ENCODE results near the gene DIAPH3. TPM values are rescaled to one million over a fixed set of nuclear protein-coding genes. Genes with fewer than 3 reads are reported as not detected.

DIAPH3 gene
- total and polyA plus RNA-seq, 8 donors = 3.3 to 19.1 (median 10.6) TPM

DNA sequence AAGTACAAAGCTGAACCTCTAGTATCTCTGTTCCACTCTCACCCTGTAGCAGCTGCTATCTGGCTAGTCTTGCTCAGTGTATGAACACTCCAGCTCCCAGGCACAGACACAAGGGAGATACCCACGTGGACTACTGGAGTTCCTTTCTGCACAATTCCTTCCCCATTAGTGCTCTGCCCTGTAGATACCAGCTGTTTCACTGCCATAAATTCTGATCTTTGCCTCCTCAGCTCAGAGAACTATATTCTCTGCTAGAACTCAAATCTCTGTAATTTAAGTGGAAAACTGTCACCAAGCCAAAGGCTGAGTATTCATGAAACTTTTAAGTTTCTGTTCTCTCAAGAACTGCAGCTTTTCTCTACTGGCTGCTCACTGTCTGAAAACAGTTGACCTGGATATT, 273.7 kb downstream of the DIAPH3 start:
- H3K4me1 ChIP-seq = no peaks in the 10 kb centered on the region
- peak in 2 of 4 donors; percentile 20 to 29 for DNase-seq
- no peak overlapping the region for H3K4me3 ChIP-seq
- intact Hi-C loops (cut with DNase I) = no loop called here
- no peaks in the 10 kb centered on the region for H3K27me3 ChIP-seq
- H3K27ac ChIP-seq = no peak overlapping the region
- no peak for ATAC-seq
- no peaks in the 10 kb centered on the region for H3K9me3 ChIP-seq
- no peak for TF ChIP-seq CTCF (IDR thresholded peaks at IDR 0.05)
- H3K36me3 ChIP-seq = no peaks in the 10 kb centered on the region

GRCh38 chr13:59888408-59888807, 275.3 kb downstream of the DIAPH3 start:
- no peak for DNase-seq
- Histone ChIP-seq H3K4me1 (no peaks in the 10 kb centered on the region), H3K27me3 (no peaks in the 10 kb centered on the region), H3K4me3 (no peak overlapping the region), H3K36me3 (no peaks in the 10 kb centered on the region), H3K27ac (no peak overlapping the region), H3K9me3 (no peaks in the 10 kb centered on the region)
- ATAC-seq = no peak
- intact Hi-C loops (cut with DNase I) = no loop called here
- TF ChIP-seq CTCF (IDR thresholded peaks at IDR 0.05) = no peak

DNA sequence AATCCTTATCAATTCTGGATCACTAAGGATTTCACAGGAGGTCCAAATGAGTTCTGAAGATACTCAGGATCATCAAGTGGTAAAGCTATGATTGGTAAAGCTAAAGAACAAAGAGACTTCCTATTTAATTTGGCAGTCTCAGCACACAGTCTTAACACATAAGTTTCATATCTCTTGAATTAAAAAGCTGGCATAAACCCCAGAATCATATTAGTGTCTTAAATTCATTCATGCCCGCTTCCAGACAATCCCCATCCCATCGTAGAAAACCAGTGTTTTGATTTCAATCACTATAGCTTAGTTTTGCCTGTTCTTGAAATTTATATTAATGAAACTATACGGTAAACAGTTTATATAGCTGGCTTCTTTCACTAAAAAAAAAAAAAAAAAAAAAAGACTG, 278.7 kb downstream of the DIAPH3 start:
- intact Hi-C loops (cut with DNase I) = no loop called here
- no peak for TF ChIP-seq CTCF (IDR thresholded peaks at IDR 0.05)
- Histone ChIP-seq H3K36me3 (no peaks in the 10 kb centered on the region), H3K4me3 (no peak overlapping the region), H3K27ac (no peak overlapping the region), H3K27me3 (no peaks in the 10 kb centered on the region), H3K9me3 (no peaks in the 10 kb centered on the region), H3K4me1 (no peaks in the 10 kb centered on the region)
- ATAC-seq (no peak), DNase-seq (peak in 1 of 4 donors; percentile 7)

DNA sequence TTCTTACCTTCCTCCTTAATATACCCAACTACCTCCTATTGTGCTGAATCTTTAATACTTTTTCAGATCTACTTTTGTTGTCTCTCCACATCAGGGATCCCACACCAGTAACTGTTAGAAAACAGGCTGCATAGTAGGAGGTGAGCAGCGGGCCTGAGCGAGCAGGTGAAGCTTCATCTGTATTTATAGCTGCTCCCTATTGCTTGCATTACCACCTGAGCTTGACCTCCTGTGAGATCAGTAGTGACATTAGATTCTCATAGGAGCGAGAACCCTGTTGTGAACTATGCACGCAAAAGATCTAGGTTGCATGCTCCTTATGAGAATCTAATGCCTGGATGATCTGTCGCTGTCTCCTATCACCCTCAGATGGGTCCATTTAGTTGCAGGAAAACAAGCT, 279.8 kb downstream of the DIAPH3 start:
- intact Hi-C loops (cut with DNase I) = no loop called here
- no peak overlapping the region for H3K27ac ChIP-seq
- DNase-seq = no peak
- H3K27me3 ChIP-seq = no peaks in the 10 kb centered on the region
- ATAC-seq = no peak
- no peaks in the 10 kb centered on the region for H3K36me3 ChIP-seq
- TF ChIP-seq CTCF (IDR thresholded peaks at IDR 0.05) = no peak
- H3K4me3 ChIP-seq = no peak overlapping the region
- no peaks in the 10 kb centered on the region for H3K4me1 ChIP-seq
- no peaks in the 10 kb centered on the region for H3K9me3 ChIP-seq

DNA sequence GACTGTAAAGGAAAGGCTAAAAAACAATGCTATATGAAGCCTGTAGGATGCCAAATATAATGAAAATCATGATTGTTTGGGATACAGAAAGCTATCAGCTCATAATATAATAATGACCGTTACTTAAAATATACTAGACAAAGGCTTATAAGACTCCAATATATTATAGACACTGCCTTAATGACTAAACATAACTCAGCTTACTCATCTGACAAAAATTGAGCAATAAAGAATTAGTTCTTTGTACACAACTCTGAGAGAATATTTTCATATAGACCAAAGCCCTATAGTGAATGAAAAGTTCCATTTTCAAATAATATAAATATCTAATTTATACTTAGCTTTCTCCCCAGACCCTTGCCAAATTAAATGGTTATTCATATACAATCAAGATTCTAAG, 283.3 kb downstream of the DIAPH3 start:
- DNase-seq = no peak
- TF ChIP-seq CTCF (IDR thresholded peaks at IDR 0.05) = no peak
- Histone ChIP-seq H3K27ac (no peak overlapping the region), H3K4me1 (no peaks in the 10 kb centered on the region), H3K27me3 (no peaks in the 10 kb centered on the region), H3K36me3 (no peaks in the 10 kb centered on the region), H3K4me3 (no peak overlapping the region), H3K9me3 (no peaks in the 10 kb centered on the region)
- ATAC-seq = no peak
- intact Hi-C loops (cut with DNase I) = no loop called here

All from left lung (tissue), 10 donors.